Sciatic nerve (tissue), 2 donors: Measurements from ENCODE around the gene UBASH3B. TPM values are rescaled to one million over a fixed set of nuclear protein-coding genes. Genes with fewer than 3 reads are reported as not detected.
"Not testable (repeated sequence)": the region's sequence is repeated elsewhere in the genome, so short reads cannot be mapped to it uniquely, and the experiment has no call there.

Experiments used
- ATAC-seq: fragments of 200-7000 bp; cut with Tn5 transposase; one replicate; pipeline ENCODE4 v1.9.1; 2020; ENCODE audit warnings: mild to moderate bottlenecking, moderate library complexity
- DNase-seq: peaks from one replicate; pipeline ENCODE4 v3.0.0-alpha.2; 2020; ENCODE audit warnings: low spot score
- intact Hi-C: fragments of 100-400 bp; cut with DNase I; formaldehyde crosslinking; loops from one replicate; pipeline ENCODE4 v1.14.2; 2022
- total RNA-seq: library from RNA; stranded (reverse); fragmentation: NEBNext Ultra II Directional; extraction: Animal tissue kit (Norgen Biotek cat#: 25700); gene quantifications from one replicate; pipeline ENCODE4 v1.2.1, GENCODE V29; 2021
- donor health status: DM: no; HTN: no; CAD: no.
- donor health status: DM: no; HTN: no; CAD: no.

UBASH3B gene, protein sequence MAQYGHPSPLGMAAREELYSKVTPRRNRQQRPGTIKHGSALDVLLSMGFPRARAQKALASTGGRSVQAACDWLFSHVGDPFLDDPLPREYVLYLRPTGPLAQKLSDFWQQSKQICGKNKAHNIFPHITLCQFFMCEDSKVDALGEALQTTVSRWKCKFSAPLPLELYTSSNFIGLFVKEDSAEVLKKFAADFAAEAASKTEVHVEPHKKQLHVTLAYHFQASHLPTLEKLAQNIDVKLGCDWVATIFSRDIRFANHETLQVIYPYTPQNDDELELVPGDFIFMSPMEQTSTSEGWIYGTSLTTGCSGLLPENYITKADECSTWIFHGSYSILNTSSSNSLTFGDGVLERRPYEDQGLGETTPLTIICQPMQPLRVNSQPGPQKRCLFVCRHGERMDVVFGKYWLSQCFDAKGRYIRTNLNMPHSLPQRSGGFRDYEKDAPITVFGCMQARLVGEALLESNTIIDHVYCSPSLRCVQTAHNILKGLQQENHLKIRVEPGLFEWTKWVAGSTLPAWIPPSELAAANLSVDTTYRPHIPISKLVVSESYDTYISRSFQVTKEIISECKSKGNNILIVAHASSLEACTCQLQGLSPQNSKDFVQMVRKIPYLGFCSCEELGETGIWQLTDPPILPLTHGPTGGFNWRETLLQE
- total RNA-seq, result 9.2 TPM

DNA sequence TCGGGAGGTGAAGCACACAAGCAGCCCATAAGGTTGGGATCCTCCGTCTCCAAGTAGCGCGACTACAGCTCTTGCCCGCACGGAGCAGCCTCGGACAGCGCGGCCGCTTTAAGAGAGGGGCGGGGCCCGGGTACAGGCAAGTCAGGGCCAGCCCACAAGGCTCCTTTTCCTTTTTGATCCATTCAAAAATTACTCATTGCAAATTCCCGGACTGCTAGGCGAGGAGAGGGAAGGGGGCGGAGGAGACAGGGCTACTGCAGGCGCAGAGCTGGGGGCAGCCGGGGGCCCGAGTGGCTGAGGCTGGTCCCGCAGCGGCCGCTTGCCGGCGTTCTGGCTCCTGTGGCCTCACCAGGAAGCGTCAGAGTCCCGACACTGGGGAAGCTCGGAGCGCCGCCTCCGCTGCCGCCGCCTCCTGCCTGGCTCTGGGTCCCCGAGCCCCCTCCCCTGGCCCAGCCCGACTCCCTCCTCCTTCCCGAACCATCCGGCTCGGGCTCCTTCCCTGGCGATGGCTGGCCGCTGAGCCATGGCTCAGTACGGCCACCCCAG, at the start of gene UBASH3B:
TSS of gene UBASH3B (plus strand) at position 196 of the 546 bp plus-strand sequence. CDS start at position 524, 328 bp downstream.
- peak; percentile 81 for DNase-seq
- intact Hi-C loops, result no loop called here
- ATAC-seq, result peak; percentile 89

DNA sequence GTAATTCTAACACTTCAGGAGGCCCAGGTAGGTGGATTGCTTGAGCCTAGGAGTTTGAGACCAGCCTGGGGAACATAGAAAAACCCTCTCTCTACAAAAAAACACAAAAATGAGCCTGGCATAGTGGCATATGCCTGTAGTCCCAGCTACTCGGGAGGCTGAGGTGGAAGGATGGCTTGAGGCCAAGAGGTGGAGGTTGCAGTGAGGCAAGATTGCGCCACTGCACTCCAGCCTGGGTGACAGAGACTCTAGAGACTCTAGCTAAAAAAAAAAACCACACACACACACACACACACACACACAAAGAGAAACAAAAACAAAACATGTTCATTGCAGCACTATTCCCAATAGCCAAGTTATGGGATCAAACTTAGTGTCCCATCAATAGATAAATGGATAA, 48.4 kb upstream of the UBASH3B start:
- intact Hi-C loops, ATAC-seq, DNase-seq: not testable (repeated sequence)

DNA sequence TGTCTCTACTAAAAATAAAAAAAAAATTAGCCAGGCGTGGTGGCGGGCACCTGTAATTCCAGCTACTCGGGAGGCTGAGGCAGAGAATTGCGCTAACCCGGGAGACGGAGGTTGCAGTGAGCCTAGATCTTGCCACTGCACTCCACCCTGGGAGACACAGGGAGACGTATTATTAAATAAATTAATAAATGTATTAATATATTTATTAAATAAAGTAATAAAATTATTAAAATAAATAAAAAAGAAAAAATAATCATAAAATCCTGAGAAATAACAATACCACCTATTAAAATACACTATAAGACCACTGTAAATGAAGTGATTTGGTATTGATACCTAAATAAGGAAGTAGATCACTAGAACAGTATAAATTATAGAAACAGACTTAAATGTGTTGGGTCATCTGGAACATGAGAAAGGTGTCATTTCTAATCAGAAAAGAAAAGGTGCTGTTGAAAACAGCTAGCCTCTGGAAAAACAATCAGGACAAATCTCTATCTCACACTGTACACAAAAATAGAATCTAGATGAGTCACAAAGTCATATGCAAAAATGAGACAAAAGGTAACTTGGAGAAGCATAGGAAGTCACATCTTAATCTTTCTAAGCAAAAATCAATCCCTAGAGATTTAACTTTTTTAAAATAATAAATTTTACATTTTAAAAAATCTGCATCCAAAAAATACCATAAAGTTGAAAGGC, 43.2 kb upstream of the UBASH3B start:
- DNase-seq (no peak), ATAC-seq (no peak)
- intact Hi-C loops, result no loop called here

DNA sequence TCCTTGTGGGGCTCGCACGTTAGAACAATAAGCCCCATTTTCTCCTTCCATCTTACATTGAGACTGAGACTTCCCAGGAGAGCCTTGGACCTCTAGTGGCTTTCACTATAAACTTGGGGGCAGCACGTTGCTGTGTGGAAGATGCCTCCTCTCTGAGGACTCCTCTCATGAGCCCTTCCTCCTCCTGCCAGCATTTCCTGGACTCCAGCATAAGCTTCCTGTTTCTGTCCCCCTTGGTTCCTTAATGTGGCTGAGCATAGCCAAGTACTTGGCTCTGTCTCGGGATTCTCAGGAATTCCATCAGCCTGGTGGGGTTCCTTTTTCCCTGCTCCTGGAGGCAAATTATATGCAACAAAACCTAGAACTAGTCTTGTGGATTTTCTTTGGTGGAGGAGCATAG, 38.8 kb upstream of the UBASH3B start:
- no peak for DNase-seq
- intact Hi-C loops, result no loop called here

DNA sequence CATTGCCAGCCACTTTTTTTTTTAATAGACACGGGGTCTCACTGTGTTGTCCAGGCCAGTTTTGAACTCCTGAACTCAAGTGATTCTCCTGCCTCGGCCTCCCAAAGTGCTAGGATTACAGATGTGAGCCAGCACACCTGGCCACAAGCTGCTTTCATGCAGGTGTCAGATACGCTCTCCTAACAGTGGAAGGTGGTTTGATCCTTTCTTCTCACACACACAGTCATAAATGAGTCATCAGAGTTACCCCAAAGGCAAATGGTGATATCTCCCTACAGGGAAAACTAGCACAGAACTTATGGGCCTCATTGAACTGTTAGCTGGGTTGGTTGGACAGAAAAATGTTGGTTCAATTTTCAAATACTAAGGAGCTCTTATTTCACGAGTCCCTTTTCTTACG, 38.2 kb upstream of the UBASH3B start:
- ATAC-seq (no peak), DNase-seq (no peak)
- intact Hi-C loops, result no loop called here

More for the DNA sequence above, 38.8 kb upstream of the UBASH3B start:
- ATAC-seq, result no peak

DNA sequence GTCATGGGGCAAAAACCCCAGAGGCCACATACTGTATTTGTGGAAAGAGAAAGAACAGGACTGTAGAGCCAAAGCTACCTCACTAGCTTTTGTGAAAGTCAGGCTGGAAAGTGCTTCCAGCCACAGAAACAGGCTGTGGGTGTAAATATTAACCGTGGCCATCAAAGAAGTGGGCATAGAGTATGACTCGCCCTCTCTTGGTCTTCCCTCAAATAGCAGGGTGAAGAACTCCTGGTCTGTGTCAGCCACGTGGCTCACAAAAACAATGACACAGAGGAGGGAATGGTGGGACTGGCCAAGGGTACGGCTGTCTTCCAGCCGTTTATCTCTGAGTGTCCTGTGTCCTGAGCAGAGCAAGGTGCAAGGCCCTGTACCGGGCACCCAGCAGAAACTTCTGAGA, 37.6 kb upstream of the UBASH3B start:
- intact Hi-C loops, result no loop called here
- DNase-seq (no peak), ATAC-seq (no peak)

DNA sequence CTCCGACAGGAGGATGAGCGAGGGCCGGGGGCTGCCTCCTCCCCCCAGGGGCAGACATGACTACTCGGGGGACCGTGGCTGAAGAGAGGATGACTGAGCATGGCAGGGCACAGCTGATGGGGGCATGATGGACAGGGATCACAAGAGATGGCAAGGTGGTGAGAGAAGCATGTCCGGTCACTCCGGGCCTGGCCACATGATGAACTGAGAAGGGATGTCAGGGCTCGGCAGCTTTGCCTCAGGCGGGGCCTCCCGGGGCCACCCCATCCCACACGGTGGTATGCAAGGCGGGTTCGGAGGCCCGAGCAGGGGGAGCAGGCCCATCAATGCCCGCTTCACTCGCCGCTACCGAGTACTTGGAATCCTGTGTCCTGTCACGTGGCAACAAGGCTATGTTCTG, 36.6 kb upstream of the UBASH3B start:
- DNase-seq (no peak), ATAC-seq (no peak)
- intact Hi-C loops, result no loop called here

DNA sequence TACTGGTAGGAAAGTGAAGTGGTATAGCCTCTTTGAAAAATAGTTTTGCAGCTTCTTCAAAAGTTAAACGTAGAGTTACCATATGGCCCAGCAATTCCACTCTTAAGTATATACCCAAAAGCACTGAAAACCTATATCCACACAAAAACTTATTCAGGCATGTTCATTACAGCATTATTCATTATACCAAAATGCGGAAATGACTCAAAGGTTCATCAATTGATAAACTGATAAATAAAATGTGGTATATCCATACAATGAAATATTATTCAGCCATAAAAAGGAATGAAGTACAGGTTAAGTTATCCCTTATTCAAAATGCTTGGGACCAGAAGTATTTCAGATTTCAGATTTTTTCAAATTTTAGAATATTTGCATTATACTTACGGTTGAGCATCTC, 35.8 kb upstream of the UBASH3B start:
- ATAC-seq, result no peak
- no peak for DNase-seq
- intact Hi-C loops, result no loop called here

DNA sequence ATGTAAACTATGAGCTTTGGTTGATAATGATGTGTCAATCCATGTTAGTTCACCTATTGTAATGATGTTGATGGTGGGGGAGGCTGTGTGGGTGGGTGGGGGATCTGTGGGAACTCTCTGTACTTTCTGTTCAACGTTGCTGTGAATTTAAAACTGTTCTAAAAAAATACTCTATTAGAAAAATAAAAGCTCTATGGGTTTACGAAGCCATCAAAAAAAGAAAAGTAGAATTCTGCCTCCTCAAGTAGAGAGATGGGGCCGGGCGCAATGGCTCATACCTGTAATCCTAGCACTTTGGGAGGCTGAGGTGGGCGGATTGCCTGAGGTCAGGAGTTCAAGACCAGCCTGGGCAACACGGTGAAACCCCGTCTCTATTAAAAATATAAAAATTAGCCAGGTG, 30.0 kb upstream of the UBASH3B start:
- ATAC-seq, DNase-seq, intact Hi-C loops: not testable (repeated sequence)

DNA sequence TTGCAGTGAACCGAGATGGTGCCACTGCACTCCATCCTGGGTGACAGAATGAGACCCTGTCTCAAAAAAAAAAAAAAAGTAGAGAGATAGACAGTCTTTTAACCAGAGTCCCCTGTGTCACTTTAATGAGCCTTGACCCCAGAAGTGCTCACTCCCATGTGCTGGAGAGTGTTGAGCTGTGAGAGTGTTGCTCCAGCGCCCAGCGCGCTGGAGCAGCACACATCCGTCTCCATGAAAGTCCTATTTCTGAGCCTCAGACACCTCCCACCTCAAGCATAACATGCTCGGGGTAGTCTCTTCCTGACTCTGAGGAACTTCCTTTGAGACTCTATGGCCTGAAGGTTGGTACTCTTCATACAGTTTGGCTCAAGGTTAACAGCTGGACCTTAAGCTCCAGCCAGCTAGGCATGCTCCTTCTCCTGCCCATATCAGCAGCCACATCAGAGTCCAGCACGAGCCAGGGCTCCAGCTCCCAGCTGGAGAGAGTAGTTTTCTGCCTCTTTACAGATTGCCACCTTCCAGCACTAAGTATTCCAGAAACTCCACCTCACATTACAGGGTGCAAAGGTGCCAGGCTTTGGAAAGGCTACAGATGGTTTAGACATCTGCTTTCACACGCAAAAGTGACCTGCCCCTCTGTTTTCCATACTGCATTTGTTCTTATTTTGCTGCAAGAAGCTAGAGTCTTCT, 29.4 kb upstream of the UBASH3B start:
- intact Hi-C loops, result no loop called here
- no peak for DNase-seq
- no peak for ATAC-seq

DNA sequence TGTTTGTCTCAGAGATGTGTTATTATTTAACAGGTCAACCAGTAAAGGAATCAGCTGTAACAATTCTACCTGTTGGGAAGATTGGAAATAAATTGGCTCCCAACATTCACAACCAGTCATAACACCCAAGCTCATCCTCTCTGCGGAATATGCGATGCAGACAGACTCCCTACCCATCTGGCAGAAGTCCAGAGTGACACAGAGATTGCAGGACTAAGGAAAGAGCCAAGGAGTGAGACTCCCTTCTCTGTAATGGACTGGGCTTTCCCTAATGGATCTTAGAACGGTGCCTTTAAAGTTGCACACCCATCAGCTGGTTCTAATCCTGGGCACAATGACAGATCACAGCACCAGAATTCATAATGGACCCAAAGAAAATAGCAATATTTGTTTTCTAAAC, 27.8 kb upstream of the UBASH3B start:
- no peak for DNase-seq
- ATAC-seq, result no peak
- intact Hi-C loops, result no loop called here

DNA sequence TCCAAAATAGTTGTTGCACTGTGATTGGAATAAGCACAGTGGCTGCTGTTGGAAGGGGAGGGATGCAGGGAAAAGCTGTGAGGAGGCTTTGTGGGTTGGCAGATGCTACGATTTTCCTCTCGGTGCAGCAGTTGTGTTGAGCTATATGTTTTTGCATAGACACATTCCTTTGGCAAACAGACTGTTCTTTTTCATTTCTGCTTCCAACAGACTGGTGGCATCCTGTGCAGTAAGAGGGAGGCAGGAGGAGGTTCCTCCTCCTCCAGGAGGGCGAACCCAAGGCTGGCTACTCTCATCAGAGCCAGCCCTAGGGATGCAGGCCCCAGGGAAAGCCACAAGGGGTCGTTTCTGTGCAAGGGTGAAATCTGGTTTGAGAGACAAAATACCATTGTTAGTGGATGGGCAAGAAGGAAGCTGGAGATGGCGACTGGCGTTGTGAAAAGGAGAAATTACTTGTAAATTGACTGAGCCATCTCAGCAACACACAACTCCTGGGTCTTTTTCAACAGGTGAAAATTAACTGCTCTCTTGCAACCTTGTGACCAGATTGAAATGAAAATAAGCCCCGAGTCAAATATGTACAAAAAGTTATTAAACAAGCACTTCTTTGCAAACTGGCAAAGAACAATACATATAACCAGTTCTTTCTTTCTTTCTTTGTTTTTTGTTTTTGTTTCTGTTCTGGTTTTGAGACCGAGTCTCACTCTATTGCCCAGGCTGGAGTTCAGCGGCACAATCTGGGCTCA, 26.5 kb upstream of the UBASH3B start:
- peak; percentile 82 for ATAC-seq
- DNase-seq, result peak; percentile 78
- intact Hi-C loops, result no loop called here

DNA sequence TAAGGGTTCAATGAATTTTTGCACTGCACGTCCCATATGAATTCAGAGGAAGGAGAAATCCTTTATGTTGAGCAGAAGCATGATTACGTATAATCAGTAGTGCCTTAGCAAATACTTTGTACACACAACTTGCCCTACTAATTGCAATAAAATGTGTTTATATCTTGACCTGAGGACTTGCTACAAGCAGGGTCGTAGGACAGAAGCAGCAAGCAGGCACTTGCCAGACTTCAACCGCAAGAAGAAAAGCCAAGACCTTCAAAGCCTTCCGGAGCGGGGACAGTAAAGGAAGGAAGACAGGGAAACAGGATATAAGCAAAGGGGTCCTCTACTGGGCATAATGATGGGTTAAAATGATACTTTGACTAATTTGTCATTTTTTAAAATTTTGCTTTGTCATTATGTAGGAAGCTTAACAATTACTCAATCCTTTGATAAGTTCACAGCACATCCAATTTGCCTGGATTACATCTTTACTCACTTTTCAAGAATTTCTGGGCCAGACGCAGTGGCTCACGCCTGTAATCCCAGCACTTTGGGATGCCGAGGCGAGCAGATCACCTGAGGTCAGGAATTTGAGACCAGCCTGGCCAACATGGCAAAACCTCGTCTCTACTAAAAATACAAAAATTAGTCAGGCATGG, 23.2 kb upstream of the UBASH3B start:
- ATAC-seq (no peak), DNase-seq (no peak)
- intact Hi-C loops, result loop anchor here (5.0 kb wide), 1 partner anchor 150 kb away; no protein-coding TSS in a partner anchor

DNA sequence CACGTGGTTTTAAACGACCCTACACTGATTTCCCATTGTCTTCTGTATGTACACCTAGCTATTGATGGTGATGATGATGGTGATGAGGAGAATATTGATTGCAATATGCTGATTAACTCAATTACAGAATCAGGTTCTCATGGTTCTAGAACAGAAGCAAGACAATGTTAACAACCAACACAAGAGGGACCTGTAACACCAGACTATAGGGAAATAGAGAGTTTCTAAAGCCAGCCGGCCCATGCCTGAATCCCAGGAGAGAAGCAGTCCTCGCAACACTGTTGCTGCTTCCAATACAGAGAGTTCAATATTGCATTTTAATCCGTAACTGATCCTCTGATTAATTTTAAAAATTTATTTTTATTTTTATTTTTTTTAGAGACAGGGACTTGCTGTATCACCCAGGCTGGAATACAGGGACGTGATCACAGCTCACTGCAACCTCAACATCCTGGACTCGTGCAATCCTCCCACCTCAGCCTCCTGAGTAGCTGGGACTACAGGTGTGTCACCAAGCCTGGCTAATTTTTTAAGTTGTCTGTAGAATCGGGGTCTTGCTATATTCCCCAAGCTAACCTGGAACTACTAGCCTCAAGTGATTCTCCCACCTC, 22.2 kb upstream of the UBASH3B start:
- ATAC-seq, result peak; percentile 72
- DNase-seq, result no peak
- intact Hi-C loops, result loop anchor here (5.0 kb wide), 1 partner anchor 149 kb away; no protein-coding TSS in a partner anchor

DNA sequence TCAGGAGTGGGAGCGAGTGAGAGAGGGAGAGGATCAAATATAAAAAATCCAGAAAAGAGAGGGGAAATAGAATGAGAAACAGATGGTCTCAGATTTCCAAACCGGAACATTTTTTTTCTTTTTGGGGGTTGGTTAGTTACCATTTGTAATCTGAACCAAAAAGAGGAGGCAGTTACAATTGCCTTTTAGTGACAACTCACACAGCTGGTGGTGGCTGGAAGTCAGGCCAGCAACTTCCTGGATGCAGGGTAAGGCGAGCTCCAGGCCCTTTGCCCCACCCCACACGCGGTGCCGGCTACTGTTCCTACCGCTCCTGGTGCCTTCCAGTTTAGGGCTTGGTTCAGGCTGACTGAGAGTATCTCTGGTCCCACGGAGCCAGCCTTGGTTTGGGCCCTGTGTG, 21.0 kb upstream of the UBASH3B start:
- DNase-seq, result peak; percentile 62
- peak; percentile 80 for ATAC-seq
- intact Hi-C loops, result loop anchor here (5.0 kb wide), 1 partner anchor 148 kb away; no protein-coding TSS in a partner anchor

DNA sequence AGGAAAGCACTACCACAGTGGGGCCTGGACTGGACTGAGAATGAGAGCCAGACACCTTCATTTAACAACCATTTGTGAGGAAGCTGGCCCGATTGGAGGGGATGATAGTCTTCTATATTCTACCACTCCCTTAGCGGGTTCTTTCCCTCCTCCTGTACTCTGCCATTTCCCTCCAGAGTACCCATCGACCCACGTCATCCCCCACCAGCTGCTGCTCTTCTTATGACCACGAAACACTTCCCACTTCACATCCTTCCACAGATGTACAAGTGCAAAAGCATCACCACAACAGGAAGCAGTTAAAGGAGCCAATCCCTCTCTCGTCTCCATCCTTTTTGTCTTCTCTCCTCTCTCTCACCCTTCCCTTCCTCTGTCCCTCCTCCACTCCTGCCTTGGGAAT, 18.0 kb upstream of the UBASH3B start:
- no peak for DNase-seq
- intact Hi-C loops, result no loop called here
- ATAC-seq, result no peak

DNA sequence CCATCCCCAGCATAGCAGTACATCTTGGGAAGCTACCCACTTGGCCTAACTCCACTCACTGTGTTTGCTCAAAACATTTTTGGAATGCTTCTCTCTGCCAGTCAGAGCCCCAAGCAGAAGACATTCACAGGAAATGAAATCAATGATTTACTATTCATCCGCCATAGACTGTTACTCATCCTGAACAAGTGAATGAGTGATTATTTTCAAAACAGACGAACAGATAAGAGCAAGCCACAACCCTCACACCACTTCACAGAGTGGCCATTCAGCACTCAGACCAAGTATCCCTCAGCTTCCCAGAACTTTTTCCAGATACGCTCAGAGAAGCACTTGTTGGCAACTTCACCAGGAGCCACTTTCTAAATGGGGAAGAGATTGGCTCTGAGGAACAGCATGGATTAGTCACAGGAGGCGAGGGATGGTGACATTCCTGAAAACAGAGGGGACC, 13.0 kb upstream of the UBASH3B start:
- DNase-seq, result no peak
- intact Hi-C loops, result no loop called here
- ATAC-seq, result no peak
